Lower lobe of right lung (tissue), 2 donors: ENCODE measurements around the gene XCL2. TPM values are rescaled to one million over a fixed set of nuclear protein-coding genes. Genes with fewer than 3 reads are reported as not detected.
"Not testable (repeated sequence)": the region's sequence is repeated elsewhere in the genome, so short reads cannot be mapped to it uniquely, and the experiment has no call there.

Experiments used
- ATAC-seq, 2 donors: fragments of 200-7000 bp; cut with Tn5 transposase; one replicate each; pipeline ENCODE4 v1.9.1; 2020 to 2022; ENCODE audit warnings: mild to moderate bottlenecking in 2 of 2, moderate library complexity in 2 of 2
- DNase-seq: peaks from one replicate; pipeline ENCODE4 v3.0.0-alpha.2; 2020
- H3K27ac ChIP-seq: fragments of 200-600 bp; one replicate; pipeline ENCODE4 v1.8.0; 2022
- H3K27me3 ChIP-seq: fragments of 200-600 bp; one replicate; pipeline ENCODE4 v1.8.0; 2022; ENCODE audit warnings: low read depth
- H3K36me3 ChIP-seq: fragments of 200-600 bp; one replicate; pipeline ENCODE4 v1.8.0; 2022; ENCODE audit warnings: mild to moderate bottlenecking
- H3K4me1 ChIP-seq: fragments of 200-600 bp; one replicate; pipeline ENCODE4 v1.8.0; 2022
- H3K4me3 ChIP-seq: fragments of 200-600 bp; one replicate; pipeline ENCODE4 v1.8.0; 2022; ENCODE audit warnings: mild to moderate bottlenecking
- H3K9me3 ChIP-seq: fragments of 200-600 bp; one replicate; pipeline ENCODE4 v1.8.0; 2022
- intact Hi-C: fragments of 100-400 bp; cut with DNase I; formaldehyde crosslinking; loops from one replicate; pipeline ENCODE4 v1.11.0; 2022
- total RNA-seq: library from RNA; stranded (reverse); fragmentation: NEBNext Ultra II Directional; extraction: Animal tissue kit (Norgen Biotek cat#: 25700); gene quantifications from one replicate; pipeline ENCODE4 v1.2.1, GENCODE V29; 2021
- TF ChIP-seq, protein P1 (sequence below): fragments of 200-600 bp; IDR thresholded peaks from one replicate; pipeline ENCODE4 v1.8.0; 2022; ENCODE audit warnings: antibody characterized with exemption, mild to moderate bottlenecking
- donor health status: DM: no; HTN: yes; CAD: no; lungs with severe emphysema.

Gene XCL2
- total RNA-seq, 1 donor from 2014 or later, result 2.0 TPM

DNA sequence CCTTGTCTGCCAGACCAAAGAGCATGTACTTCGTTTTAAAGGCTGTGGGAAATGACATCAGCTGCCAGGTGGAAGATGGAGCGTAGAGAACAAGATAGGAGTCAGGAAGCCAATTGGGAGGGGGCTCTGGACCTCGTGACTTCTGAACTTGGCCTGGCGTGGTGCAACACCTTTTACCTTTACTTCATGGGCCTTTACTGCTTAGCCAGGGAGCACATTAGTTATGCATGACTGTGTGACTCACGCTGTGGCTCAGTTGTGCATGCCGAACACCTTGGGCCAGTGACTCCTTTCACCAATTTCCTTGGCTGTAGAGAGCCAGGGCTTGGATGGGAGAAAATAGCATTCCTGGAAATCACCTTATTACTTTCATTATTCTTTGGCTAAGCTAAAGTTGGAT lies 39.8 kb upstream of the XCL2 start:
- Histone ChIP-seq H3K9me3 (no peaks in the 10 kb centered on the region), H3K27me3 (no peaks in the 10 kb centered on the region), H3K27ac (no peak overlapping the region), H3K4me1 (no peaks in the 10 kb centered on the region), H3K4me3 (no peak overlapping the region), H3K36me3 (no peaks in the 10 kb centered on the region)
- TF ChIP-seq, protein P1, sequence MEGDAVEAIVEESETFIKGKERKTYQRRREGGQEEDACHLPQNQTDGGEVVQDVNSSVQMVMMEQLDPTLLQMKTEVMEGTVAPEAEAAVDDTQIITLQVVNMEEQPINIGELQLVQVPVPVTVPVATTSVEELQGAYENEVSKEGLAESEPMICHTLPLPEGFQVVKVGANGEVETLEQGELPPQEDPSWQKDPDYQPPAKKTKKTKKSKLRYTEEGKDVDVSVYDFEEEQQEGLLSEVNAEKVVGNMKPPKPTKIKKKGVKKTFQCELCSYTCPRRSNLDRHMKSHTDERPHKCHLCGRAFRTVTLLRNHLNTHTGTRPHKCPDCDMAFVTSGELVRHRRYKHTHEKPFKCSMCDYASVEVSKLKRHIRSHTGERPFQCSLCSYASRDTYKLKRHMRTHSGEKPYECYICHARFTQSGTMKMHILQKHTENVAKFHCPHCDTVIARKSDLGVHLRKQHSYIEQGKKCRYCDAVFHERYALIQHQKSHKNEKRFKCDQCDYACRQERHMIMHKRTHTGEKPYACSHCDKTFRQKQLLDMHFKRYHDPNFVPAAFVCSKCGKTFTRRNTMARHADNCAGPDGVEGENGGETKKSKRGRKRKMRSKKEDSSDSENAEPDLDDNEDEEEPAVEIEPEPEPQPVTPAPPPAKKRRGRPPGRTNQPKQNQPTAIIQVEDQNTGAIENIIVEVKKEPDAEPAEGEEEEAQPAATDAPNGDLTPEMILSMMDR, result no peak
- no peak for DNase-seq
- no peak for ATAC-seq
- intact Hi-C loops, result no loop called here

DNA sequence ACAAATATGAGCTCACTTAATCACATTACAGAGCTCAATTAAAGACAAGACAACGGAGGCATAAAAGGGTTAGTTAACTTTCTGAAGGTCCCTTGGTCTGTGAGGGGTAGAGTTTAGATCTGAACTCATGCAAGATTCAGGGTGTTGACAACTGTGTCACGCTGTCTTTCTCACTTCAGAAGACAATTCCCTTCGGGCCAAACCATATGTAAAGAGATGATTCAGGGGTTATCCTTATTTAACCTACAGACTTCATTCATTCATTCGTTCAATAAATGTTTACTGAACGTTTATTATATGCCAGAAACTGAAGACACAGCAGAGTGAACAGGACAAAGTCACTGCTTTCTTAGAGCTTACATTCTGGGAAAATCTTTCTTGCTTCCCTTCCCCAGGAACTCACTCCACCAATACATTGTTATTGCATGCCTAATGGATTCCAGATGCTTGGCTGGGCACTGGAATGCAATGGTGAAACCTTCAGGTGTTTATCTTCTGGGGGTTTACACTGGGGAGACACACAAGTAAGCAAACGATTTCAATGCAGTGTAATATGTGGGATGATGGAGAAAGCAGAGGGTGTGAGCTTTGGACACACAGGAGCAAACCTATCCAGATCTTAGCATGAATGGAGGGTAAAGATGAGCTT lies 39.0 kb upstream of the XCL2 start:
- TF ChIP-seq, protein P1, result no peak
- intact Hi-C loops, result no loop called here
- no peak for ATAC-seq

DNA sequence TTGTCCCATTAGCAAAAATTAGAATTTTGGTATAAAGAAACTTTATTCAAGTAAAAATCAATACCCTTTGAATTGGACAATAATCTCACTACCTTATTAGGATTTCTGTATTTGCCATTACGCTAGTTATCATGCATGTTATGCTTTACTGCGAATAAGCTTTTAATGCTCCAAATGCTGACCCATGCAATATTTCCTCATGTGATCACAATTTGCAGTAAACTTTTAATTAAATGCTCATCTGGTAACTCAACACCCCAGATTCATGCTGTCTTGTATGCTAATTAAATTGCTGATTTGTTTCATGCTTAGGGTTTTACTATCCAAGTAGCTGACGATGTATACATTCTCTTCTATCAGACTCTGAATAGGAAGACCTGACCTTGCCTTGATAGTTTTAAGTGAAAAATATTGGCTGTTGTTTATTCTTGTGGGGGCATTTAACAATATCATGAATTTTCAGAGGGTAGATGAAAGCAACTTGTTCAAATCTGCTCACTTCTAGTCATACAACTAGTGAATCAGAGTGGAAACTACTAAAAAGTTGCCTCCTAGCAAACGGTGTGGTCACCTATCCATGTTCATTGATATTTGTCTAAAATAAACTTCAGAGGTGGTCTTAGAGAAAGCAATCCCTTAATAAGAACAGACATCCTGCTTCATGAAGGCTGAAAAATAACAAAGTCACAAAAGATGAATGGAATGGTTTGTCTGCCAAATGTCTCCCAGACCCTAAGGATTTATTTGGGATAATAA lies 38.2 kb upstream of the XCL2 start:
- no peaks in the 10 kb centered on the region for H3K4me1 ChIP-seq
- no peaks in the 10 kb centered on the region for H3K9me3 ChIP-seq
- H3K36me3 ChIP-seq, result no peaks in the 10 kb centered on the region
- no peak for ATAC-seq
- TF ChIP-seq, protein P1, result no peak
- H3K27me3 ChIP-seq, result no peaks in the 10 kb centered on the region
- H3K4me3 ChIP-seq, result no peak overlapping the region
- intact Hi-C loops, result no loop called here
- DNase-seq, result no peak
- H3K27ac ChIP-seq, result no peak overlapping the region

More for the DNA sequence above, 39.0 kb upstream of the XCL2 start:
- Histone ChIP-seq H3K27ac (no peak overlapping the region), H3K9me3 (no peaks in the 10 kb centered on the region), H3K36me3 (no peaks in the 10 kb centered on the region), H3K27me3 (no peaks in the 10 kb centered on the region), H3K4me1 (no peaks in the 10 kb centered on the region), H3K4me3 (no peak overlapping the region)
- no peak for DNase-seq

DNA sequence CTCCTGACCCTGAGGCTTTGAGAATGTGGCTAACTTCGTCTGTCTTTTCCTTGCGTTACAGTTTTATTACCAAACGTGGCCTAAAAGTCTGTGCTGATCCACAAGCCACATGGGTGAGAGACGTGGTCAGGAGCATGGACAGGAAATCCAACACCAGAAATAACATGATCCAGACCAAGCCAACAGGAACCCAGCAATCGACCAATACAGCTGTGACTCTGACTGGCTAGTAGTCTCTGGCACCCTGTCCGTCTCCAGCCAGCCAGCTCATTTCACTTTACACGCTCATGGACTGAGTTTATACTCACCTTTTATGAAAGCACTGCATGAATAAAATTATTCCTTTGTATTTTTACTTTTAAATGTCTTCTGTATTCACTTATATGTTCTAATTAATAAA lies 37.2 kb upstream of the XCL2 start:
- H3K4me1 ChIP-seq, H3K9me3 ChIP-seq, DNase-seq, H3K4me3 ChIP-seq, ATAC-seq, H3K27me3 ChIP-seq, H3K36me3 ChIP-seq, intact Hi-C loops, H3K27ac ChIP-seq: not testable (repeated sequence)

DNA sequence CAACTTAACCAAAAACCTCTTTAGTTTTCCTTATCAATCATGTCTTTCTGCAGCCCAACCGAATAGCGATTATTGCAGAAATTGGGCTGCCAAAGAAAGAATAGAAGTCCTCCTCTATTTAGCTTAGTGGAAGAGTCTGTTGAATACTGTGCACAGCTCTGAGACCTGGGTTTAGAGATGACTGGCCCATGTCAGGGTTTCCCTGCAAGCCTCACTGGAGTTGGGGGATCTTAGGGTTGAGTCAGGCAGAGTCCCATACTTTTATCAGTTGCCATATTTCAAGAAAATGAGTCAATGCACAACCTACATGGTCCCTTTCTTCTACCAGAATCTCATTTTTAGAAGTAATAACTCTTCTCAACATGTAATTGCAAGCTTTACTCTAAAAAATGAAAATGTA lies 36.5 kb upstream of the XCL2 start:
- H3K4me3 ChIP-seq, H3K4me1 ChIP-seq, ATAC-seq, H3K27ac ChIP-seq, H3K27me3 ChIP-seq, H3K9me3 ChIP-seq, intact Hi-C loops, H3K36me3 ChIP-seq, DNase-seq: not testable (repeated sequence)

DNA sequence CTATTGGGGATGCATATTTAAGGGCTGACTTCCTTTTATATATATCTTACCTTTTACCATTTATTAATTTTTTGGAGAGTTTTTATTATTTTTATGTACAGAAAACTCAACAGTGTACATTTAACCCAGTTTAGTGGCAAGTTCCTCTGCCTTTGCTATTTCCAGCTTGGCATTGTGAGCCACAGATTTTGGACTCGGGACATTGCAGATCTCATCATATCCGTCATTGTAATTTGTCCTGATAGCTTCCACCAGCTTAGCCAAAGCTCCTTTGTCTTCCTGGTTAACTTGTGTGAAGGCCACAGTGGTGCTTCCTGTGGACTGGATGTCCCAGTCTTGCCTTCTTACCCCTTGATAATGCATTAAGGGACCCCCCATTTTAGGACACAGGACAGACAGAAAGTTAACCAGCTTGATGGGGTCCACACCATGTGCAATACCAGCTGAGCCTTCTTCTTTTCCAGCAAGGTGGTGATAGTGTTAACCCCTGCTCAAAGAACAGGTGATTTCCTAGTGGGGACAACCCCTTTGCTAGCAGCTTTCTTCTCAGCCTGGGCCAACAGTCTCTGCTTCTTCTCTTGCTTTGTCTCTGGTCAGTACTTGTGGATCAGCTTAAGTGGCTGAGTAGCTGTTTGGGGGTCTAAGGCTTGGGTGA lies 34.9 kb upstream of the XCL2 start:
- ATAC-seq, H3K27me3 ChIP-seq, H3K4me3 ChIP-seq, H3K9me3 ChIP-seq, H3K36me3 ChIP-seq, H3K27ac ChIP-seq, intact Hi-C loops, H3K4me1 ChIP-seq, DNase-seq: not testable (repeated sequence)

DNA sequence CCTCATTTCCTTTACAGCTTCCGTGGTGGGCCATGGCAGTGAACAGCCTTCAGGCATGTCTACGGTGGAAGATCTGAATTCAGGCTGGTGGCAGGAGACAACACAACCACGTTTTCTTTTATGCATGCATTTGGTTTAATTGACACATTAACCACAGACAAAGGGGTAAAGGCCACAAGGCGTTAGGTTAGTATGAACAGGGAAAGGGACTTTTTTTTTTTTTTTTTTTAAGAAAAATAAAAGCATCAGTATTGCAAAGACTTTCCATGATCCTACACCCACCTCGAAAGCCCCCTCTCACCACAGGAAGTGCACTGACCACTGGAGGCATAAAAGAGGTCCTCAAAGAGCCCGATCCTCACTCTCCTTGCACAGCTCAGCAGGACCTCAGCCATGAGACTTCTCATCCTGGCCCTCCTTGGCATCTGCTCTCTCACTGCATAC lies 32.5 kb upstream of the XCL2 start, which contains the start of gene XCL1:
XCL1 (plus strand) TSS at position 361 of the 444 bp plus-strand sequence; CDS start at position 394, 33 bp downstream.
- H3K36me3 ChIP-seq, H3K27ac ChIP-seq, H3K4me3 ChIP-seq, ATAC-seq, H3K9me3 ChIP-seq, DNase-seq, H3K4me1 ChIP-seq, H3K27me3 ChIP-seq, intact Hi-C loops: not testable (repeated sequence)
